ENCODE measurements around the gene ZNF546.

Gene ZNF546

DNA sequence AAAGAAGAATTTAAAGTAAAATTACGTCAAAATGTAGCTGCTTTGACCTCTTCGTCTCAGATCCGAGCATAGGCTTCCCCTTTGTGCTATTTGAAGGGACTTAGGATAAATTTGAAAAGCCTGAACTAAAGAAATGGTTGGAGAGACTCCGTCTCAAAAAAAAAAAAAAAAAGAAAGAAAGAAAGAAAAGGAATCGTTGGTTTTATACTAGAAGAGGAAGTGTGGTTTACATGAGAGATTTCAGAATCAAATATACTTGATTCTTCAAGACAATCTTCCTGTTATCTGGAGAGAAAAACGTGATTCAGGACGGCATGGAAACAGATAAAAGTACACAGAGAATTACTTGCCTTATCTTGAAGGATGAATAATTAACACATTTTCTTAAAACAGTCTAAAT, 59.6 kb downstream of the ZNF546 start:
- DNase-seq, result no peak

DNA sequence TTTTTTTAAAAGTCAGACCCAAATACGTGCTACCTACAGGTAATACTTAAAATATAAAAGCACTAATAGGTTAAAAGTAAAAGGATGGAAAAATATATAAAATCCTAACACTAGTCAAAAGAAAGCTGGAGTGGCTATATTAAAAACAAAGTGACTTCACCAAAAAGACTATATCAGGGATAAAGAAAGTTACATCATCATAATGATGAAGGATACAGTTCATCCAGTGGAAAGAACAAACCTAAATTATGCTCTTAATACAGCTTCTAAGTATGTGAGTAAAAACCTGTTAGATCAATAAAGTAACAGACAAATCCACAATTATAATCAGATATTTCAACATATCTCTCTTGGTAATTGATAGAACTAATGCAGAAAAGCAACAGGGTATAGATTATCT, 60.3 kb downstream of the ZNF546 start:
- no peak for DNase-seq

GRCh38 chr19:40059624-40060023, 62.8 kb downstream of the ZNF546 start:
- no peak for DNase-seq

DNA sequence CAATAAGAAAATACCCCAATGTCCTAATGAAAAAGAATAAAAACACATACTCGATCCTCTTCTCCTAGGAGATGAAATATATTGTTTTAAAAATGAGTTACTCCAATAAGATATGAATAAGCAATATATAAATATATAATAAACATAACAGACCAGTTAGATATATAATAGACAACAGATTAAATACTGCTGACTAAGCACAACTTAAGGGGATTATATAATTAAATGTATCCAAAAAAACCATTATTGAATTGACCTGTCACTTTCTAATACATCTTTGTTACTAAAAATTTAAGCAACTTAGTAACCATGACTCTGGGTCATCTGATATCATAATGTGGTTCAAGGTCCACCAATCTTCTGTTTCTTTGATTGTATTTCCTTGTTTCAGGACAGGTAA, 73.2 kb downstream of the ZNF546 start:
- no peak for DNase-seq
